RCC 7860 (cell line): ENCODE measurements around the gene ATRNL1.

ENCODE experiments used
- DNase-seq: peaks from one replicate; pipeline ENCODE4 v3.0.0-alpha.2; 2015; ENCODE audit warnings: low spot score
- FAIRE-seq: peaks from 2 replicates; lab custom pipeline; 2012; peaks lifted over from hg19 to GRCh38; lab: Jason Lieb, UNC

The ATRNL1 gene

DNA sequence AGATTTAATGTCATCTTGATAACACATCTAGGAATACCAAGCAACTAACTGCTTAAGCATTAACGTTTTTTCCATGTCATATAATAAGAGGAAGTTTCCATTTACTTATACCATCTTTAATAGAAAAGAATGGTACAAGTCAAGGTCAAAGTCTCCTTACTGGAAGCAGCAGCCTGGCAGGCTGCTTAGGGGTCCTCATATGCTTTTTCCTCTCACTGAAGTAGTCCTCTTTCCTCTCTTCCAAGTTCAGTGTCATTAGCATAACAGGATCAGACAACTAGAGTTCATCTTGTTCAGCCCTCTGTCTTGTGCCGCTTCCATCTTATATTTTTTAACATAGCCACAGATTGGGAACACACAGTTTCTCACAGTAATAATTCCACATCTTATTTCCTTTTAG lies 774.1 kb downstream of the ATRNL1 start:
- DNase-seq (no peak), FAIRE-seq (no peak)

GRCh38 chr10:115871855-115872254 lies 778.7 kb downstream of the ATRNL1 start:
- FAIRE-seq (no peak), DNase-seq (no peak)

DNA sequence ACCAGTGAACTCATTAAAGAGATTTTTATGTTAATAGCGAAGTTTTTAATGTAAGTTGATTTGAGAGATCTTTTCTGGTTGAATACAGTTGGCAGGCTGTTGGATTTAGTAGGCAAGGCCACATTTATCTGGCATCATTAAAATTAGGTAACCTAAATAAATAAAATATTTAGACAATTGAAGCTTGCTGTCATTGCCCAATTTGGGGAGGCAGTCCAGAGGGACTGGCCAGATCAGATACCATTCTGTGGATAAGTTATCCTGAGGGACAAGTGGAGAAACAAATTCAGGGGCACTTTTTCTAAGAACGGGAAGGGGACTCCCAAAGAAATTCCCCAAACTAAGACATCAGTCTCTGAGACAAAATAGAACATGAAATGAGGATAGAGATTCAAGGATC lies 782.0 kb downstream of the ATRNL1 start:
- DNase-seq (no peak), FAIRE-seq (no peak)

- DNase-seq, result no peak
- no peak for FAIRE-seq
Measured at GRCh38 chr10:115879372-115880089, 786.4 kb downstream of the ATRNL1 start.

GRCh38 chr10:115882021-115882420 lies 788.9 kb downstream of the ATRNL1 start:
- no peak for FAIRE-seq

DNA sequence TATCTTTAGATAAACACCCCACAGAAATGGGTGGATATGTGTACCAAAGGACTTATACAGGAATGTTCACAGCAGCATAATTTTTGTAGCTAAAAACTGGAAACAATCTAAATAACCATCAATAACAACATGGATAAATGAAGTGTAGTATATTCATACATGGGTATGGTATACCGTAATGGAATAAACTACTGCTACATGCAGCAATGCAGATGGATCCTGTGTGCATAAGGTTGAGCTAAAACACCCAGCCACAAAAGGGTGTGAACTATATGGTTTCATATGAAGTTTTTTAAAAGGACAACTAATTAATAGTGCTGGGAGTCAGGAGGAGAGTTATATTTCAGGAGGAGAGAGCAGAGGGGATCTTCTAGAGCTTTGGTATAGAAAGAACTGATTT lies 790.2 kb downstream of the ATRNL1 start:
- no peak for DNase-seq
- no peak for FAIRE-seq

More at GRCh38 chr10:115882021-115882420, 788.9 kb downstream of the ATRNL1 start:
- DNase-seq, result no peak

DNA sequence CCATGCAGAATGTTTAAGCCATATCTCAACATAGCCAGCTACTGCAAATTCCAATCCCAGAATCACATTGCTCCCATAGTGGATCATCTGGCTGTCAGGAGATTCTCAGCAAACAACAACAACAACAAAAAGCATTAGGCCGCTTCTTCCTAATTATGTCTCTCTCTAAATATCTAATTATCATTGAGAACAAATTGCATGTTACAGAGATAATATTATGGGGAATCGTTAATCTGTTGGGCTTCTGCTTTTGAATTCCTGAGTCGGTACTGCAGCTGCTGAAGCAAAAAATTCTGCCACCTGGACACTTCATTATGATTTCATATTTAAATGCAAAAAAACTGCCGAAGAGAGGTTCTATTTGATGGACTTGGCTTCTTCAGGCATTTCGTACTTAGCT lies 791.2 kb downstream of the ATRNL1 start:
- no peak for DNase-seq
- no peak for FAIRE-seq

GRCh38 chr10:115895166-115895565 lies 802.0 kb downstream of the ATRNL1 start:
- no peak for DNase-seq
- FAIRE-seq, result no peak

DNA sequence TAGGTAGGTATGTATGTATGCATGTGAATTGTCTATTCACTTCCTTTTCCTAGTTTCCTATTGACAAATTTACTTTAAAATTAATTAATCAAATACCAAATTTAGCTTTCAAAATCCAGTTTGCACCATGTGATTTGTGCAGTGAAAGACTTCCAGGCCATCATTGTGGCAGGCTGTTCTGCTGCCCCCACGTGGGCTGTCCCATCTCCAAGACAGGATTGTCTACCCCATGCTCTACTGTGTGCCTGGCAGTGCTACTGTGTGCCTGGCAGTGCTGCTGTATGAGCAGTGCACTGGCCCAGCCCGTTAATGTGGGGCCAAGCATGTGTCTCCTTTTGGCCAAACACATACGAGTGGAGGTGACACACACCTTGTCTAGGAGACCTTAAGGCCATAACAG lies 805.1 kb downstream of the ATRNL1 start:
- DNase-seq (no peak), FAIRE-seq (no peak)

- no peak for DNase-seq
Measured at GRCh38 chr10:115902596-115902995, 809.4 kb downstream of the ATRNL1 start.

DNA sequence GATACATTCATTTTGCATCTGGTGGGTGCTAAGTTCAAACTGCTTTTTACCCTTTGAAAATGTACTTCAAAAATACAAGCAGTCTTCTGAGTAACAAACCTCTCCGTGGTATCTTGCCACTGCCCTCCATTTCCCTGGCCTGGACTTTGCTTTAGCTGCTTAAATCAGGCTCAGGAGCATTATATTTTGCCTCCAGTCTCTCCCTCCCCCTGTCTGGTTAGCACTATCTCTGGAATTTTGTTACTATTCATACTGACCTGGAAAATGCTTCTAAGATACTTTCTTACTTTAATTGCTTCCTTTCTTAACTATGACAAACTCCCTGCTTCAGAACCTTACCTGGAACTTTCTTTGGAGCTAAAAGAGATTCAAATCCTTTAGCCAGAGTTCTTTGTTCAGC lies 810.0 kb downstream of the ATRNL1 start:
- FAIRE-seq (no peak), DNase-seq (no peak)

More at GRCh38 chr10:115902596-115902995, 809.4 kb downstream of the ATRNL1 start:
- no peak for FAIRE-seq

DNA sequence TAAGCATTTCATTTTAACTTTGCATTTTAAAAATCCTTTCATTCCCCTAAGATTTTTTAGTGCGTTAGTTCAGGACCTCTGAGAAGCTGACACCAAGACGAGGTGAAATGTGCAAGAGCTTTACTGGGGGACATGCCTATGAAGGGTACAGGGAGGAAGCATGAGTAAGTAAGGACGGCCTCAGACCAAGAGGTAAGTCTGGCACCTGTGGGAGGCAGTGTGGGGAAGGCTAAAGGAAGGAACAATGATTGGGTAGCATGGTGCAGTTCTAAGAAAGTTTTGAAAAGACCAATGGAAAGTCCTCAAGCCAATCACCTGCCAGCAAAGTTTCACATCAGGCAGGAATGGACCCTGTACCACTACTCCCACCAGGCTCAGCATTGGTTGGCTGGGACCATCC lies 810.7 kb downstream of the ATRNL1 start:
- DNase-seq (no peak), FAIRE-seq (no peak)

- FAIRE-seq, result no peak
- no peak for DNase-seq
Measured at GRCh38 chr10:115909037-115909436, 815.9 kb downstream of the ATRNL1 start.

- FAIRE-seq (no peak), DNase-seq (no peak)
Measured at GRCh38 chr10:115909962-115910731, 817.0 kb downstream of the ATRNL1 start.

GRCh38 chr10:115914475-115914874 lies 821.3 kb downstream of the ATRNL1 start:
- FAIRE-seq, result no peak

DNA sequence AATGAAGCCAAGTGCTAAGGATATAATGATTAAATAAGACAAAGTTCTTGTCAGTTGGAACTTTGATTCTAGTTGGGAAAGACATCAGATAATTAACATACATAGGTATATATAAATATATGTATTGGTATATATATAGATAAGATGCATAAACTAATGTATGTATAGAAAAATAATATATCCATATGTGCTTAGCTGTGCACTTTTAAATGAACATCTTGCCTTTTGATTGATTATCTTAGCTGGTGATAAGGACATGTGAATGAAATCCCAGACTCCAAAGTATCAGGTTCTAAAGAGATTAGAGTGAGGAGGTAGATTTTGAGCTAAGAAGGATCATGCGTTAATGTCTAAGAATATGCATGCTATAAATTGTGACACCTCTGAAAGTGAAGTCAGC lies 822.3 kb downstream of the ATRNL1 start:
- DNase-seq (no peak), FAIRE-seq (no peak)

More at GRCh38 chr10:115914475-115914874, 821.3 kb downstream of the ATRNL1 start:
- DNase-seq, result peak; percentile 60

DNA sequence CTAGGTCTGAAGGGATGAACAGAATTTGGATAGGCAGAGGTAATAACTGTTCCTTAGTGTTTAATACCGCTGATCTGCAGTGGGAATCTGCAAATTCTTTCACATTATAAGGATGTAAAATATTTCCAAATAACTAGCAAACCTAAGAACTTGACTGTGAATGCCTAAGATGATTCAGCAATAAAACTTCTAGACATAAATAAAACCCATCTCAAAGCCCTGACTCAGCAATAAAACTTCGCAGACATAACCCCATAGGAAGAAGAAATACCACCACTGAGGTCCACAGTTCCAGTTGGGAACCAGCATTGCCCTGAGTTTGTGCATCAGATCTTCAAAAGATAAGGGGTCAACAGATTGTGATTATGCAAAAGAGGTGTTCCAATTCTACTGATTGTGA lies 825.6 kb downstream of the ATRNL1 start:
- FAIRE-seq (no peak), DNase-seq (peak; percentile 66)

GRCh38 chr10:115921795-115922194 lies 828.6 kb downstream of the ATRNL1 start:
- FAIRE-seq, result peak; percentile 98
- DNase-seq, result peak; percentile 94

GRCh38 chr10:115931309-115931708 lies 838.1 kb downstream of the ATRNL1 start:
- DNase-seq, result no peak
- no peak for FAIRE-seq

GRCh38 chr10:115932099-115932498 lies 838.9 kb downstream of the ATRNL1 start:
- no peak for FAIRE-seq
- no peak for DNase-seq

DNA sequence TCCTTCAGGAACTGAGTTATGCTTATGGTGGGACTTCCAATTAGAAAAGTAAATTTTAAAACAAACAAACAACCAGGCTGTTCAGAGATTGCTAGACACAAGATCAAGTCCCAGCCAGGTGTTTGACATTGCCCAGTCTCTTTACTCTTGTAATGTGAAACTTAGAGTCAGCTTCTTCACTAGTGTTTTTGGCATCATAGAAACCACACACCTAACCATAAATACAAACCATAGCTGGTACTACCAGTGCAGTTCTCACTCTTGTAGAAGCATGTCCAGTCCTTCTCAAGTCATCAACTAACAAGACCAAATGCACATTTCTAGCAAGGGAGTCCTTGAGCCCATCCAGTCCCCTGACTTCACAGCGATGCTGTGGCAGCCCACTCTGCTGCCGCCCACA lies 839.9 kb downstream of the ATRNL1 start:
- DNase-seq, result no peak
- no peak for FAIRE-seq

- FAIRE-seq, result no peak
- DNase-seq, result no peak
Measured at GRCh38 chr10:115935731-115936130, 842.6 kb downstream of the ATRNL1 start.
